GM12874 (cell line): ENCODE measurements around the gene CACFD1.

Source experiments
- TF ChIP-seq, protein P1 (sequence below): IDR thresholded peaks from 2 replicates; pipeline ENCODE4 v1.5.1; 2011; ENCODE audit warnings: low read depth, mild to moderate bottlenecking, control low read depth, low read length, moderate library complexity; ENCODE audit not compliant: insufficient read depth

CACFD1 gene

DNA sequence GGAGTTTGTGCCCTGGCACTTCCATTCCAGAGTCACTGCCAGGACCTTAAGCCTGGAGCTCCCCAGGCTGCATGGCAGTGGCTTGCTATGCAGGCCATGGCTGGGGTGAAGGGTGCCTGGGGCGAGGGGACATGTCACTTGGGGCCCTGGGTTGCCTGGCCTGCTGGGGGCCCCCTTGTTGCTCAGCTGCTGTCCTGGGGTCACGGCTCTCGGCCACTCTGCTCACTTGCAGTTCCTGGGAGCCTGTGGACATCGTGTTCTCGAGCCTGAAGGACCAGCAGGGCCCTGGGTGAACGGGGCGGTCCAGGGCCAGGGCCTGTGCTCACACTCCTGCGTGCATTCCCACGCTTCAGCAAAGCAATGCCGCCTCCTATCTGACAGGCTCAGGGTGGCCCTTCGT lies 33.6 kb downstream of the CACFD1 start:
- TF ChIP-seq, protein P1, sequence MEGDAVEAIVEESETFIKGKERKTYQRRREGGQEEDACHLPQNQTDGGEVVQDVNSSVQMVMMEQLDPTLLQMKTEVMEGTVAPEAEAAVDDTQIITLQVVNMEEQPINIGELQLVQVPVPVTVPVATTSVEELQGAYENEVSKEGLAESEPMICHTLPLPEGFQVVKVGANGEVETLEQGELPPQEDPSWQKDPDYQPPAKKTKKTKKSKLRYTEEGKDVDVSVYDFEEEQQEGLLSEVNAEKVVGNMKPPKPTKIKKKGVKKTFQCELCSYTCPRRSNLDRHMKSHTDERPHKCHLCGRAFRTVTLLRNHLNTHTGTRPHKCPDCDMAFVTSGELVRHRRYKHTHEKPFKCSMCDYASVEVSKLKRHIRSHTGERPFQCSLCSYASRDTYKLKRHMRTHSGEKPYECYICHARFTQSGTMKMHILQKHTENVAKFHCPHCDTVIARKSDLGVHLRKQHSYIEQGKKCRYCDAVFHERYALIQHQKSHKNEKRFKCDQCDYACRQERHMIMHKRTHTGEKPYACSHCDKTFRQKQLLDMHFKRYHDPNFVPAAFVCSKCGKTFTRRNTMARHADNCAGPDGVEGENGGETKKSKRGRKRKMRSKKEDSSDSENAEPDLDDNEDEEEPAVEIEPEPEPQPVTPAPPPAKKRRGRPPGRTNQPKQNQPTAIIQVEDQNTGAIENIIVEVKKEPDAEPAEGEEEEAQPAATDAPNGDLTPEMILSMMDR = no peak

DNA sequence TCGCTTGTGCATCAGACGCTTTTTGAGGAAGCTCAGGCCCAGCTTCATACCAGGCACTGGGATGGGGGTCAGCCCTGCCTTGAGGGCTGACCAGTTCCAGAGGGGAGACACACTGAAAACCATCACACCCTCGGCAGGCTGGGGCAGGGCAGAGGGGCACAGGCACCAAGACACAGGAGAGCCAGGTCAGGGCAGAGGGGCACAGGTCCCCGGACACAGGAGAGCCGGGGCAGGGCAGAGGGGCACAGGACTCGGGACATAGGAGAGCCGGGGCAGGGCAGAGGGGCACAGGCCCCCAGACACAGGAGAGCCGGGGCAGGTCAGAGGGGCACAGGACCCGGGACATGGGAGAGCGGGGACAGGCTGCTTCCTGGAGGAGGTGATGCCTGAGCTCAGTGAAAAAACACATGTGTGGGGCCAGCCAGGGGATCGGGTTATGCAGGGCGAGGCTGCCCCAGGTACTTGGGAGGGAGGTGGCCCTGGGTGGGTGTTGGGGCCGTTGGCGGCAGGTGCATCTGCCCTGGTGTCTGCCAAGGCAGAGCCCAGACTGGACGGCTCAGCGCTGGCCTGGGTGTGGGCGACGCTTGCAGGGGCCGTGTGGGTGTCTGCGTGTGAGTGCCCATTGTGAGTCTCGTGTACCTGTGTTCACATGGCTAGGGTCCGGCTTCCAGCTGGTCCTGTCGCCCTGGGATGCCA lies 34.2 kb downstream of the CACFD1 start:
- TF ChIP-seq, protein P1 = no peak

DNA sequence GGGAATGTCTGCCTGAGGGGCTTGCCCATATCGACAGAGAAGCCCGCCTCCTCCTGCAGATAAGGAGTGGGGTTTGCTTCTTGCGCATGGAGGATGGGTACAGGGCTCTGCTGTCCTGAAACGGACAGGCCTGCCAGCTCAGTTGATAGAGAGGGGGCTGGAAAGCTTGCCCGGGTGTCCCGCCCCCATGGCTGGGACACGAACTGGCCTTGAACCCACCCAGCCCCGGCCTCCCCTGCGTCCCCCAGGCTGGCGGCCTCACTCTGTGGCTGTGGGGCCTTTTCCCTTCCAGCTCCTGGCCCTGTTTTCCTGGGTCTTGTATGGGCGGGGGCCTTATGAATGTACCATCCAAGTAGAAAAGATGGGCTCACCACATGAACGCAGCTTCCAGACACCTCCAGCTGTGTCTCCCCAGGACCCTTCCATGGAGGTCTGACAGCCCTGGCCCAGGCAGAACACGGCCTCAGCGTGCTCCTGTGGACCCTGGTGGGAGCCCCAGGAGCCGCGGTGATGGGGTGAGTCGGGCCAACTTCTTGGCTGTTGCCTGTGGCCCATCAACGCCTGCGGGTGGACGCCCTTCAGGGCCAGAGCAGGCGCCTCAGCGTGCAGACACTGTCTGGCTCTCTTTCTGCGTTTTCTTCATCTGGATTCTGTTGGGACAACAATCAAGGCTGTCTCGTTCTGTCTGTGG lies 35.0 kb downstream of the CACFD1 start:
- TF ChIP-seq, protein P1 = no peak

DNA sequence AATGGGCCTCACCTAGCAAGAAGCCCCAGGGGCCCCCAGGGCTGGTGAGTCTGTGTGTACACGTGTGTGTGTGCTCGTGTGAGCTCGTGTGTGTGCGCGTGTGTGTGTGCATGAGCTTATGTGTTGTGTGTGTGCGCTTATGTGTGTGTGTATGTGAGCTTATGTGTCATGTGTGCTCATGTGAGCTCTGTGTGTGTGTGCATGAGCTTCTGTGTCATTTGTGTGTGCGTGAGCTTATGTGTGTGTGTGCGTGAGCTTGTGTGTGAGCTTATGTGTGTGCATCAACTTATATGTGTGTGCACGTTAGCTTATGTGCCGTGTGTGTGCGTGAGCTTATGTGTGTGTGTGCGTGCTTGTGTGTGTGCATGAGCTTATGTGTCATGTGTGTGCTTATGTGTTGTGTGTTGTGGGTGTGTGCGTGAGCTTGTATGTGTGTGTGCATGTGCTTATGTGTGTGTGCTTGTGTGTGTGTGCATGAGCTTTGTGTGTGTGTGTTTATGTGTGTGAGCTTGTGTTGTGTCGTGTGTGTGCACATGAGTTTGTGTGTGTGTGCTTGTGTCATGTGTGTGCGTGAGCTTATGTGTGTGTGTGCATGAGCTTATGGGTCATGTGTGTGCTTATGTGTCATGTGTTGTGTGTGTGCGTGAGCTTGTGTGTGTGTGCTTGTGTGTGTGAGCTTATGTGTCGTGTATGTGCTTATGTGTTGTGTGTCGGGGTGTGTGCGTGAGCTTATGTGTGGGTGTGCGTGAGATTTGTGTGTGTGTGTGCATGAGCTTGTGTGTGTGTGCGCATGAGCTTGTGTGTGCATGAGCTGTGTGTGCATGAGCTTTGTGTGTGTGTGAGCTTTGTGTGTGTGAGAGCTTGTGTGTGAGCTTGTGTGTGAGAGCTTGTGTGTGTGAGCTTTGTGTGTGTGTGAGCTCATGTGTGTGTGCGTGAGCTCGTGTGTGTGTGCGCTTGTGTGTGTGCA lies 35.8 kb downstream of the CACFD1 start:
- TF ChIP-seq, protein P1 = no peak

DNA sequence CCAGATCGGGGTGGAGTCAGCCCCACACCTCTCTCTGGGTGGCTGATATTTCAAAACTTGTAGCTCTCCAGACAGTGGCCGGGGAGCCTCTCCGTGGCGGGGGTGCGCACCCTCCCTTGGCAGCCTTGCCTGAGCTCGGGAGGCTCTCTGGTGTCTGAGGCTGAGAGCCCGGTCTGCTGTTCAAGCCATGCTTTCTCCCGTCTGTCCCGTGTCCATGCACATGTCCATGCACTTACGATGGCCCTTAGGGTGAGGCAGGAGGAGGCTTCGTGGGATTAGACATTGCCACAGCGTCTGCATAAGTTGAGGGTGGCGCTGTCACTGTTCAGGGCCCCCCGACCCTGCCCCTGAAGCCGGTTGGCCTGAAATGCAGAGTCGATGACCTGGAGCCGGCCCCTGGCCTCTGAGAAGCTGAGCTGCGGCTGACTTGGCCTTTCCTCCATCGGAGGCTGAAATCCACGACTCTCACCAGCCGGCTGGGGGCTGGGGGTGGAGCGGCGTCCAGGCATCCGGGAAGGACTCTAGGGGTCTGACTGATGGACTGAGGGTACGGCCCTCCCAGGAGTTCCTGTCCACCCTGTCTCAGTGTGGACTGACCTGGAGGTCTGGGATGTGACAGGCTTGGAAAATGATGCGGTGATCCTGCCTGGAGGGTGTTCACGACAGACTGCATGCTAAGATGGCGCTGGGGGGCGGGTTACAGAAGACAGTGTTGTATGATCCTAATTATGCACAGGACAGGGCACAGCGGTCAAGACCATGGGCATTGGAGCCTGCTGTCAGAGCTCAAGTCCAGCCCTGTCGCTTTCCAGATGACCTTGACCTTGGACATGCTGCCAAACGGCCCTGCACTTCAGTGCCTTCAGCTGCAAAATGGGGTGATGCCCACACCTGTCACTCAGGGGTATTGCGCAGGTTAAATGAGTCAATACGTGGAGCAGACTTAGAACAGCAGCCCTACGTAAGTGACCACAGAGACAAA lies 37.4 kb downstream of the CACFD1 start:
- TF ChIP-seq, protein P1 = no peak

DNA sequence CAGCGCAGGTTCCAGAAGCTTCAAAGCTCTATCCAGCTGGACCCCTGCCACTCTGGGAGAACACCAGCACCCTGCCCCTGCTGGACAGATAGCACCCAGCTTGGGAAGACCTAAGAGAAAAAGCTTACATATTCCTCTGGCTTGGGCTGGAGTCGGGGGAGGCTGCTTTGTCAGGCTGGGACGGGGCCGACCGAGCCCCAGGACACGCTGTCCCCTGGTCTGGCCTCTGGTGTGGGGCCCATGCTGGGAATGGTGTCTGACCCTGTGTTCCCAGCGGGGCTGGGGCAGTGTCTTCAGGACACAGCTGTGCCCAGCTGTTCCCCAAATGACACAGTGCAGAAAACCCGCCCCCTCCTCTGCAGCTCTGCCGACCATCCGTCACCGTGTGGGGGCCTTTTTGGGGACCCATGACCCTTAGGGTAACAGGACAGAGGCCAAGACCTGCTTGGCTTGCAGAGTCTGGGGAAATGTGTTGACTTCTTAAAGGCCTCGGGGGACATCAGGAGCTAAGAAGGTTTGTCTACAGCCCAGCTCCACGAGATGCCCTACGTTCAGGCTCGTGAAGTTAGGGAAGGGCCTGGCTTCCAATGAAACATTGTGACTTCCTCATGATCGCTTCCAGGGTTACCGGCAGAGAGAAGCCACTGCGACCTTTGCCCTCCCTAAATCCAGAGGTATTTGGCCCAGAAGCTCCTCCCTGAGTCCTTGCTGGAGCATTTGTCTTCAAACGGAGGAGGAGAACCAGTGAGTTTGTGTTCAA lies 39.5 kb downstream of the CACFD1 start:
- TF ChIP-seq, protein P1 = no peak
